Neuronal stem cell (in vitro differentiated cells): ENCODE measurements around the gene CA5A.
A peak's percentile ranks its signal among the peaks of the same experiment; 100 is the strongest.
"Not testable (repeated sequence)": the region's sequence is repeated elsewhere in the genome, so short reads cannot be mapped to it uniquely, and the experiment has no call there.

Experiments
- DNase-seq: peaks from one replicate; pipeline ENCODE4 v3.0.0-alpha.2; 2013; ENCODE audit warnings: low spot score
- H2AFZ ChIP-seq: one replicate; pipeline ENCODE4 v1.6.1; 2013; ENCODE audit warnings: mild to moderate bottlenecking, low read length, inconsistent platforms
- H2AK5ac ChIP-seq: 2 replicates; pipeline ENCODE4 v1.6.1; 2013; ENCODE audit warnings: low read depth, mild to moderate bottlenecking, inconsistent platforms, low read length, moderate library complexity, mixed read lengths
- H2BK120ac ChIP-seq: 2 replicates; pipeline ENCODE4 v1.6.1; 2013; ENCODE audit warnings: low read depth, mild to moderate bottlenecking, inconsistent platforms, low read length, moderate library complexity, mixed read lengths
- H2BK12ac ChIP-seq: one replicate; pipeline ENCODE4 v1.6.1; 2013; ENCODE audit warnings: low read length, inconsistent platforms
- H2BK15ac ChIP-seq: 2 replicates; pipeline ENCODE4 v1.6.1; 2013; ENCODE audit warnings: mild to moderate bottlenecking, low read length, inconsistent platforms, mixed read lengths
- H2BK5ac ChIP-seq: one replicate; pipeline ENCODE4 v1.6.1; 2013; ENCODE audit warnings: inconsistent platforms, mild to moderate bottlenecking, low read length, moderate library complexity
- H3K14ac ChIP-seq: one replicate; pipeline ENCODE4 v1.6.1; 2013; ENCODE audit warnings: low read length, inconsistent platforms
- H3K18ac ChIP-seq: 2 replicates; pipeline ENCODE4 v1.6.1; 2013; ENCODE audit warnings: low read length, inconsistent platforms
- H3K23ac ChIP-seq: 2 replicates; pipeline ENCODE4 v1.6.1; 2013; ENCODE audit warnings: low read depth, mild to moderate bottlenecking, mixed read lengths, low read length, inconsistent platforms; ENCODE audit not compliant: poor library complexity
- H3K27ac ChIP-seq: replicated peaks from 3 replicates; pipeline ENCODE4 v1.5.1; 2013; ENCODE audit warnings: low read length, inconsistent platforms
- H3K27me3 ChIP-seq, 3 experiments: 2 replicates each; pipeline ENCODE4 v1.6.1; 2013; ENCODE audit warnings: low read length in 3 of 3, mild to moderate bottlenecking in 2 of 3, inconsistent platforms in 1 of 3, low read depth in 1 of 3, mixed read lengths in 1 of 3, moderate library complexity in 1 of 3; ENCODE audit not compliant: control insufficient read depth in 3 of 3, insufficient read depth in 3 of 3
- H3K36me3 ChIP-seq, 2 donors: replicated peaks in 1 of 2; 2 replicates each; pipeline ENCODE4 v1.6.1; 2013; ENCODE audit warnings: low read length in 2 of 2; ENCODE audit not compliant: control insufficient read depth in 2 of 2, insufficient read depth in 2 of 2
- H3K4ac ChIP-seq: 2 replicates; pipeline ENCODE4 v1.6.1; 2013; ENCODE audit warnings: inconsistent platforms, mild to moderate bottlenecking, low read length, moderate library complexity
- H3K4me1 ChIP-seq, 2 donors: 1 replicate in 1 of 2; 2 replicates in 1 of 2; pipeline ENCODE4 v1.6.1; 2013; ENCODE audit warnings: low read length in 2 of 2, low read depth in 1 of 2; ENCODE audit not compliant: control insufficient read depth in 2 of 2, insufficient read depth in 1 of 2
- H3K4me2 ChIP-seq: one replicate; pipeline ENCODE4 v1.6.1; 2013; ENCODE audit warnings: mild to moderate bottlenecking, low read length, inconsistent platforms; ENCODE audit not compliant: insufficient read depth, poor library complexity, severe bottlenecking
- H3K4me3 ChIP-seq, 2 donors: 2 replicates each; pipeline ENCODE4 v1.5.1; 2013; ENCODE audit warnings: low read length in 2 of 2, mild to moderate bottlenecking in 2 of 2, inconsistent platforms in 1 of 2, moderate library complexity in 1 of 2
- H3K79me1 ChIP-seq: one replicate; pipeline ENCODE4 v1.6.1; 2013; ENCODE audit warnings: low read depth, mild to moderate bottlenecking, inconsistent platforms, low read length, moderate library complexity
- H3K9ac ChIP-seq: one replicate; pipeline ENCODE4 v1.6.1; 2013; ENCODE audit warnings: mild to moderate bottlenecking, low read depth, low read length, inconsistent platforms; ENCODE audit not compliant: poor library complexity
- H3K9me3 ChIP-seq, 2 donors: replicated peaks in 1 of 2; 2 replicates each; pipeline versions ENCODE3 to v1.6.1; 2013; ENCODE audit warnings: low read length in 2 of 2, mild to moderate bottlenecking in 2 of 2, inconsistent platforms in 1 of 2, low read depth in 1 of 2, mixed read lengths in 1 of 2, moderate library complexity in 1 of 2; ENCODE audit not compliant: control insufficient read depth in 2 of 2, insufficient read depth in 1 of 2
- H4K8ac ChIP-seq: one replicate; pipeline ENCODE4 v1.6.1; 2013; ENCODE audit warnings: low read depth, mild to moderate bottlenecking, inconsistent platforms, low read length, moderate library complexity
- H4K91ac ChIP-seq: one replicate; pipeline ENCODE4 v1.6.1; 2013; ENCODE audit warnings: low read length, low read depth, mild to moderate bottlenecking, inconsistent platforms; ENCODE audit not compliant: poor library complexity
- WGBS, 2 donors: extraction: QIAGEN DNeasy Blood & Tissue Kit; methylation state at CpG; one replicate each; pipeline ENCODE4 v1.1.7; 2013; ENCODE audit warnings: missing lambda C conversion rate in 2 of 2, mixed read lengths in 1 of 2; ENCODE audit not compliant: insufficient read length in 2 of 2, insufficient replicate concordance in 1 of 2; ENCODE audit errors: extremely low coverage in 2 of 2; 5-methylcytosine and 5-hydroxymethylcytosine counted together

CA5A gene

DNA sequence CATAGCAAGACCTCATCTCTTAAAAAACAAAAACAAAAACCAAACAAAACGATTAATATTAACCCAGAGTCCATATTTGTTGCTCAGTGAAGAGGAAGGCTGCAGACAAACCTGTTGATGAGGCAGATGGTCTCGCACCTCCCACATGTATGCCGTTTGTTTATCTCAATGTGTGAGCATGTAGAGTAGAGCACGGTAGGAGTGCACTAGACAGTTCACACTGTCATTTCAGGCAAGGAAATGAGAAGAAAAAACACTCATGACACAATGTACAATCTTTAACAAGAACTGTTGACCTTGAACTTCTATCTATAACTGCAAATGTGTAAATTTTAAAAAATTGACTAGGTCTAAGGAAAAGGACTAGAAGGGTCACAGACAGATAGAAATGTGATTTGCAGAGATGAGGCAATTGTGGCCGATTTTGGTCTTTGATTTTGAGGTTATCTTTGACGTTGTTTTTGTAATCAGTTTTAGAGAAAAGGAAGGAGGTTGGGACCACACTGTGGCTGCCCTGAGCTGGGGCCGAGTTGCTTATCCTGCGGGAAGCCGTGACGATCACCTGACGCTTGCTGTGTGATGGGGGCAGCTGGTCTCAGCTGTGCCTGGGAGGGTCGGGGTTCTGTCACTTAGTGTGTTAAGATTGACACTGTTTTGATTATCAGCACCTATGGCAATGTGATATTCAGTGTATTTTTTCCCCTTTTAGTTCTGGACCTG is 43.7 kb upstream of the CA5A start:
- not testable (repeated sequence) for H4K91ac ChIP-seq, H3K23ac ChIP-seq, H4K8ac ChIP-seq, H3K27me3 ChIP-seq, H2BK12ac ChIP-seq, H3K27ac ChIP-seq, H3K9me3 ChIP-seq, H2BK120ac ChIP-seq, H2AFZ ChIP-seq, H3K4me2 ChIP-seq, H3K4ac ChIP-seq, H2AK5ac ChIP-seq, H3K4me3 ChIP-seq, H3K4me1 ChIP-seq, DNase-seq, H3K18ac ChIP-seq, H2BK15ac ChIP-seq, H3K14ac ChIP-seq, H3K9ac ChIP-seq, H2BK5ac ChIP-seq
- Histone ChIP-seq H3K79me1 (peaks cover 10% of the 10 kb centered on the region), H3K36me3 (peaks cover 7 to 23% of the 10 kb centered on the region in 2 donors)
- WGBS, 2 donors: no CpG with 5 or more reads among the region's 12 CpGs

DNA sequence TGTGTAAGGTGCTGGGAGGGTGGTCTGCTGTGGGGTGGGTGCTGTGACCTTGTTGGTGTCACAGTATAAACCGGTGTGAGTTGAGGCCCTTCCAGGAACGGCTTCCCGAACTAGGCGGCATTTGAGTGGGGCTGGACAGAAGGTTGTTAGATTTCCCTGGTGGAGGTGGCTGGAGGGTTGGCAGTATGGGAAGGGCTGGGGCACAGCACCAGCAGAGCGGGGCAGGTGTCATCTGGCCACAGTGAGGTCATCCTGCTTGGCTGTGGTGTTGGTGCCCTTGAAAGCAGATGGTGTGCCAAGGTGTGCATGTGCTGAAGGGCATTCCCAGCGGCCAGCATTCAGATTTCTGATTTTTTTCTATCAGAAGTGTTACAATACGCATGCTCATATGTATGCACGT is 43.0 kb upstream of the CA5A start:
- H2BK12ac ChIP-seq: no peak overlapping the region
- no peak overlapping the region for H4K91ac ChIP-seq
- H3K4me2 ChIP-seq: no peak overlapping the region
- H2AFZ ChIP-seq: no peak overlapping the region
- H2AK5ac ChIP-seq: no peak overlapping the region
- H3K14ac ChIP-seq: no peak overlapping the region
- no CpG with 5 or more reads among the region's 8 CpGs for WGBS, 2 donors
- DNase-seq: no peak
- H3K18ac ChIP-seq: no peak overlapping the region
- H2BK120ac ChIP-seq: no peak overlapping the region
- no peak overlapping the region for H2BK5ac ChIP-seq
- no peak overlapping the region for H4K8ac ChIP-seq
- no peaks in the 10 kb centered on the region for H3K4me1 ChIP-seq
- no peak overlapping the region for H3K23ac ChIP-seq
- H3K9ac ChIP-seq: no peak overlapping the region
- no peak overlapping the region for H3K27ac ChIP-seq
- peaks cover 10% of the 10 kb centered on the region for H3K79me1 ChIP-seq
- peaks cover 5 to 18% of the 10 kb centered on the region in 2 donors for H3K36me3 ChIP-seq
- H2BK15ac ChIP-seq: no peak overlapping the region
- H3K9me3 ChIP-seq: no peaks in the 10 kb centered on the region
- H3K27me3 ChIP-seq: no peaks in the 10 kb centered on the region
- no peak overlapping the region for H3K4ac ChIP-seq
- peak overlapping the region in 1 of 2 donors; percentile 23 for H3K4me3 ChIP-seq

DNA sequence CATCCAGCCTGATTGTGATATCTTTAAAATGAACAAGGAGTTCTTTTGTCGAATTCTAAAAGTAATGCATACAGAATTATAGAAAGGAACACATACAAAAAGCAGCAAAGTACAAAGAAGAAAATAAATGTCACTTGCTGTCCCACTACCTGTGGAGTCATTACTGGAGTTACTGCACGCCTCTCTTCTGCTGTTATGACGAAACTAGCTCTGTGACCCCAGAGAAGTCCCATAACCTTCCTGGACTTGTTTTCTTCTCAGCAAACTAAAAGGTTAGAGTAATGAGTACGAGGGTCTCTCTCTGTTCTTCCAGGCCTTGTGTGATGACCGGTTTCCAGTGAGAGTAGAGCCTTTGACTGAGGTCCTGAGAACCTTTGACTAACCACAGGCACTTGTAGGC is 41.8 kb upstream of the CA5A start:
- Histone ChIP-seq H2BK5ac (no peak overlapping the region), H2AK5ac (no peak overlapping the region), H3K4me3 (no peak overlapping the region), H2BK120ac (no peak overlapping the region), H3K4me2 (no peak overlapping the region), H3K9ac (no peak overlapping the region), H4K8ac (no peak overlapping the region), H2AFZ (no peak overlapping the region), H3K4ac (no peak overlapping the region), H3K9me3 (no peaks in the 10 kb centered on the region), H2BK15ac (no peak overlapping the region), H3K36me3 (peaks cover 5 to 16% of the 10 kb centered on the region in 2 donors), H2BK12ac (no peak overlapping the region), H3K18ac (no peak overlapping the region), H3K23ac (no peak overlapping the region), H4K91ac (no peak overlapping the region), H3K4me1 (no peaks in the 10 kb centered on the region), H3K14ac (no peak overlapping the region), H3K27me3 (no peaks in the 10 kb centered on the region), H3K27ac (no peak overlapping the region), H3K79me1 (peaks cover 12% of the 10 kb centered on the region)
- WGBS, 2 donors: no CpG with 5 or more reads among the region's 5 CpGs
- no peak for DNase-seq

DNA sequence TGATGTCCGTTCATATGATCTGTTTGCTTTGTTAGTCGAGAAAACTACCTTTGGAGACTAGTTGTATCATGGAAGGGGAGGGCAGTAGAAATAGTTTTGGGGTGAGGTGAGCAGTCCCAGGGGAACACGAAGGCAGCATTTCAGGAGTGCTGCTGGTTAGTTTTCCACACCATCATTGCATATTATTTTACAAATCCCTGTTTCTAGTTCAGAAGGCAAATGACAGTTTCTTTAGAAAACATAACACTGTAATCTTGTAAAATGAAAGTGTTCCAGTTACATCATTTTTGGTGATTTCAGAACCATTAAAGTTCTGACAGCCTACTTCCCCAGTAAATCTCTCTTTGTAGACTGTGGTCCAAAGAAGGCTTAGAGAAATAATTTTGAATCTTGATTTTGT is 40.3 kb upstream of the CA5A start:
- Histone ChIP-seq H2BK120ac (no peak overlapping the region), H3K9ac (no peak overlapping the region), H3K4me1 (no peaks in the 10 kb centered on the region), H4K8ac (no peak overlapping the region), H3K79me1 (peaks cover 12% of the 10 kb centered on the region), H3K4ac (no peak overlapping the region), H2BK5ac (no peak overlapping the region), H2AFZ (no peak overlapping the region), H2BK12ac (no peak overlapping the region), H3K9me3 (peaks cover 2 to 10% of the 10 kb centered on the region in 2 donors), H3K27me3 (no peaks in the 10 kb centered on the region), H3K36me3 (peaks cover 4 to 13% of the 10 kb centered on the region in 2 donors), H2BK15ac (no peak overlapping the region), H3K4me2 (no peak overlapping the region), H3K23ac (no peak overlapping the region), H4K91ac (no peak overlapping the region), H3K27ac (no peak overlapping the region), H3K18ac (no peak overlapping the region), H3K14ac (no peak overlapping the region), H3K4me3 (no peak overlapping the region), H2AK5ac (no peak overlapping the region)
- no CpG with 5 or more reads among the region's 3 CpGs for WGBS, 2 donors
- DNase-seq: no peak
